T-helper 1 cell treated with Interleukin-12 subunit alpha and Interleukin-12 subunit beta and Interleukin-4 antibody, amounts not matched to agents 30 μg/mL and 1 μg/mL, for 36 hours (primary cell): Measurements from ENCODE around the gene ASB15.

Source experiments
- H3K27ac Mint-ChIP-seq: one replicate; pipeline ENCODE4 v1.8.0; 2021; ENCODE audit warnings: mild to moderate bottlenecking, mixed read lengths
- H3K27me3 Mint-ChIP-seq: one replicate; pipeline ENCODE4 v1.8.0; 2021; ENCODE audit warnings: low read depth, mixed read lengths
- H3K36me3 Mint-ChIP-seq: one replicate; pipeline ENCODE4 v1.8.0; 2021; ENCODE audit warnings: low read depth, mixed read lengths
- H3K4me1 Mint-ChIP-seq: one replicate; pipeline ENCODE4 v1.8.0; 2021; ENCODE audit warnings: low read depth, mixed read lengths
- H3K4me3 Mint-ChIP-seq: one replicate; pipeline ENCODE4 v1.8.0; 2021; ENCODE audit warnings: mild to moderate bottlenecking, moderate library complexity, mixed read lengths
- H3K9me3 Mint-ChIP-seq: one replicate; pipeline ENCODE4 v1.8.0; 2021; ENCODE audit warnings: mixed read lengths

Gene ASB15

GRCh38 chr7:123677061-123677715 is 75.6 kb downstream of the ASB15 start:
- no peaks in the 10 kb centered on the region for H3K9me3 Mint-ChIP-seq

DNA sequence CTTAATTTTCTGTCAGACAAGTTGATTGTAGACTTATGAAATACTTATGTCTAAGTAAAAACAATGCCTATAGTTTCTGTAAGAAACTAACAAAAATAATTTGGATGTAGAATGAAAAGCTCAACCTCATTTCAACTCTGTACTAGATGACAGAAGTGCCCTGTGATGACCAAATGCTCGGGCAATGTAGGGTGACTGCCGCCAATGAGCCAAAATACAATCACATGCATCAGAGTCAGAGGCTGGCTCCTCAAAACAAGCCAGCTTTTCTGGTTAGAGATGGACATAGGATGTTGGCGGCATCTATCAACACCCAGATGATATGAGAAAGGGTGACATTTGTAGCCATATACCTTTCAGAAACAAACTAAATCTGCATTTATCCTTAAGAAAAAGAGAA is 78.0 kb downstream of the ASB15 start:
- Mint-ChIP-seq H3K4me1 (no peaks in the 10 kb centered on the region), H3K27me3 (no peaks in the 10 kb centered on the region), H3K4me3 (no peak overlapping the region), H3K9me3 (no peaks in the 10 kb centered on the region), H3K36me3 (peaks cover 7% of the 10 kb centered on the region), H3K27ac (no peak overlapping the region)

More at GRCh38 chr7:123677061-123677715, 75.6 kb downstream of the ASB15 start:
- Mint-ChIP-seq H3K4me3 (no peak overlapping the region), H3K27ac (no peak overlapping the region), H3K27me3 (no peaks in the 10 kb centered on the region), H3K36me3 (peaks cover 3% of the 10 kb centered on the region), H3K4me1 (no peaks in the 10 kb centered on the region)

DNA sequence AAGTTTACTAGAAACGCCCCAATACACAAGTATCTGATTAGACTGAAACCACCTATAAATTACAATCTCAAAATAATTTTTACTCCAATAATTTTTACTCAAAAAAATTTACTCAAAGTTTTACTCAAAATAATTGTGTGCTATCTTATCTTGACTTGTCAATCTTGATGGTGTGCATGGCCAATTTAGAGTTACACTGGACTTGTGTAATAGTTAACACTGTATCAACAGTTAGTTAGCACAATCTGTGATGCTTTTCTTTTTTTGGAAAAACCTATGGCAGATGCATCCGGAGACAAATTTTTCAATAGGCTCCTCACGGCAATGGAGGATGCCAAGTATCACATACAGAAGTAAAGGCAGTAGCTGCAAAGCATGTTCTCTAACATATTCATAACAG is 79.0 kb downstream of the ASB15 start:
- no peaks in the 10 kb centered on the region for H3K4me1 Mint-ChIP-seq
- no peak overlapping the region for H3K27ac Mint-ChIP-seq
- H3K36me3 Mint-ChIP-seq: peaks cover 7% of the 10 kb centered on the region
- H3K4me3 Mint-ChIP-seq: no peak overlapping the region
- H3K9me3 Mint-ChIP-seq: no peaks in the 10 kb centered on the region
- no peaks in the 10 kb centered on the region for H3K27me3 Mint-ChIP-seq

- Mint-ChIP-seq H3K4me3 (no peak overlapping the region), H3K27ac (no peak overlapping the region), H3K4me1 (no peaks in the 10 kb centered on the region), H3K36me3 (peaks cover 7% of the 10 kb centered on the region), H3K27me3 (no peaks in the 10 kb centered on the region), H3K9me3 (no peaks in the 10 kb centered on the region)
Measured at GRCh38 chr7:123681561-123681960, 79.9 kb downstream of the ASB15 start.

- Mint-ChIP-seq H3K4me3 (no peak overlapping the region), H3K27ac (no peak overlapping the region), H3K9me3 (no peaks in the 10 kb centered on the region), H3K36me3 (peaks cover 7% of the 10 kb centered on the region), H3K27me3 (no peaks in the 10 kb centered on the region), H3K4me1 (no peaks in the 10 kb centered on the region)
Measured at GRCh38 chr7:123682690-123683089, 81.1 kb downstream of the ASB15 start.

- Mint-ChIP-seq H3K36me3 (peaks cover 13% of the 10 kb centered on the region), H3K4me1 (no peaks in the 10 kb centered on the region), H3K9me3 (no peaks in the 10 kb centered on the region), H3K27me3 (no peaks in the 10 kb centered on the region), H3K4me3 (no peak overlapping the region), H3K27ac (no peak overlapping the region)
Measured at GRCh38 chr7:123687161-123687560, 85.5 kb downstream of the ASB15 start.

GRCh38 chr7:123687727-123688126 is 86.1 kb downstream of the ASB15 start:
- H3K9me3 Mint-ChIP-seq: no peaks in the 10 kb centered on the region
- no peaks in the 10 kb centered on the region for H3K27me3 Mint-ChIP-seq
- H3K4me1 Mint-ChIP-seq: no peaks in the 10 kb centered on the region
- no peak overlapping the region for H3K27ac Mint-ChIP-seq
- H3K36me3 Mint-ChIP-seq: peaks cover 14% of the 10 kb centered on the region
- H3K4me3 Mint-ChIP-seq: no peak overlapping the region
